Fibroblast of lung (primary cell): ENCODE measurements around the gene RPE.

ENCODE experiments used
- CTCF ChIP-seq, 2 donors: IDR thresholded peaks in 1 of 2; conservative IDR thresholded peaks in 1 of 2; 1 replicate in 1 of 2; 2 replicates in 1 of 2; pipeline ENCODE4 v1.5.1; 2011 to 2012; ENCODE audit warnings: low read length in 2 of 2, control low read depth in 1 of 2, inconsistent platforms in 1 of 2, low read depth in 1 of 2, mild to moderate bottlenecking in 1 of 2
- EZH2 ChIP-seq: IDR thresholded peaks from 2 replicates; pipeline ENCODE4 v1.5.1; 2012; ENCODE audit warnings: low read length, control low read depth, mild to moderate bottlenecking; ENCODE audit errors: missing control alignments

GRCh38 chr2:209984291-209984690, 18.1 kb upstream of the RPE start:
- TF ChIP-seq CTCF (conservative IDR thresholded peaks at IDR 0.05 in 1 of 2, IDR thresholded peaks at IDR 0.05 in 1 of 2; ENCODE audit: low read depth in 1 of 2, low read length in 2 of 2) = no peak
- no peak for TF ChIP-seq EZH2
